Sciatic nerve (tissue), 2 donors: ENCODE data around the gene MYMX. TPM values are rescaled to one million over a fixed set of nuclear protein-coding genes. Genes with fewer than 3 reads are reported as not detected.
"Not testable (repeated sequence)": the region's sequence is repeated elsewhere in the genome, so short reads cannot be mapped to it uniquely, and the experiment has no call there.

ENCODE experiments used
- ATAC-seq: fragments of 200-7000 bp; cut with Tn5 transposase; one replicate; pipeline ENCODE4 v1.9.1; 2020; ENCODE audit warnings: mild to moderate bottlenecking, moderate library complexity
- DNase-seq: peaks from one replicate; pipeline ENCODE4 v3.0.0-alpha.2; 2020; ENCODE audit warnings: low spot score
- intact Hi-C: fragments of 100-400 bp; cut with DNase I; formaldehyde crosslinking; loops from one replicate; pipeline ENCODE4 v1.14.2; 2022
- total RNA-seq: library from RNA; stranded (reverse); fragmentation: NEBNext Ultra II Directional; extraction: Animal tissue kit (Norgen Biotek cat#: 25700); gene quantifications from one replicate; pipeline ENCODE4 v1.2.1, GENCODE V29; 2021
- donor health status: DM: no; HTN: no; CAD: no.
- donor health status: DM: no; HTN: no; CAD: no.

MYMX gene
- total RNA-seq, 1 donor from 2014 or later, result 2.1 TPM

- intact Hi-C loops, result no loop called here
- no peak for DNase-seq
- ATAC-seq, result no peak
Observed at GRCh38 chr6:44228031-44228430, 11.3 kb downstream of the MYMX start.

GRCh38 chr6:44228433-44228832 lies 11.7 kb downstream of the MYMX start:
- intact Hi-C loops, result no loop called here
- ATAC-seq, result no peak
- no peak for DNase-seq

- intact Hi-C loops, result no loop called here
- ATAC-seq (no peak), DNase-seq (no peak)
Observed at GRCh38 chr6:44228836-44229235, 12.1 kb downstream of the MYMX start.

GRCh38 chr6:44229376-44230033 lies 12.8 kb downstream of the MYMX start:
- DNase-seq, result no peak
- ATAC-seq, result no peak
- intact Hi-C loops, result no loop called here

- intact Hi-C loops, result no loop called here
Observed at GRCh38 chr6:44230034-44230675, 13.4 kb downstream of the MYMX start.

GRCh38 chr6:44231426-44231825 lies 14.7 kb downstream of the MYMX start:
- intact Hi-C loops, ATAC-seq, DNase-seq: not testable (repeated sequence)

More at GRCh38 chr6:44230034-44230675, 13.4 kb downstream of the MYMX start:
- DNase-seq, result no peak
- ATAC-seq, result no peak

- intact Hi-C loops, result no loop called here
- DNase-seq (no peak), ATAC-seq (no peak)
Observed at GRCh38 chr6:44232676-44233566, 16.2 kb downstream of the MYMX start.

- no peak for DNase-seq
- intact Hi-C loops, result no loop called here
- no peak for ATAC-seq
Observed at GRCh38 chr6:44233567-44234100, 16.9 kb downstream of the MYMX start.

GRCh38 chr6:44234101-44235025 lies 17.6 kb downstream of the MYMX start:
- DNase-seq, result peak; percentile 85
- intact Hi-C loops, result no loop called here
- ATAC-seq, result peak; percentile 62

GRCh38 chr6:44235269-44235668 lies 18.5 kb downstream of the MYMX start:
- no peak for ATAC-seq
- intact Hi-C loops, result no loop called here
- DNase-seq, result no peak

GRCh38 chr6:44235891-44236516 lies 19.3 kb downstream of the MYMX start:
- ATAC-seq (no peak), DNase-seq (no peak)
- intact Hi-C loops, result no loop called here

GRCh38 chr6:44237021-44237812 lies 20.5 kb downstream of the MYMX start:
- ATAC-seq (peak; percentile 89), DNase-seq (peak; percentile 89)
- intact Hi-C loops, result no loop called here

- peak; percentile 90 for DNase-seq
Observed at GRCh38 chr6:44237813-44238433, 21.2 kb downstream of the MYMX start.

GRCh38 chr6:44238687-44239350 lies 22.1 kb downstream of the MYMX start:
- ATAC-seq (no peak), DNase-seq (no peak)
- intact Hi-C loops, result no loop called here

More at GRCh38 chr6:44237813-44238433, 21.2 kb downstream of the MYMX start:
- peak; percentile 90 for ATAC-seq
- intact Hi-C loops, result no loop called here

- no peak for ATAC-seq
- no peak for DNase-seq
- intact Hi-C loops, result no loop called here
Observed at GRCh38 chr6:44243345-44243744, 26.6 kb downstream of the MYMX start.

- intact Hi-C loops, result no loop called here
- ATAC-seq, result no peak
Observed at GRCh38 chr6:44245391-44245911, 28.7 kb downstream of the MYMX start.

More at GRCh38 chr6:44245391-44245911, 28.7 kb downstream of the MYMX start:
- DNase-seq, result peak; percentile 71
